ENCODE measurements around the gene IGSF10.

IGSF10 gene

DNA sequence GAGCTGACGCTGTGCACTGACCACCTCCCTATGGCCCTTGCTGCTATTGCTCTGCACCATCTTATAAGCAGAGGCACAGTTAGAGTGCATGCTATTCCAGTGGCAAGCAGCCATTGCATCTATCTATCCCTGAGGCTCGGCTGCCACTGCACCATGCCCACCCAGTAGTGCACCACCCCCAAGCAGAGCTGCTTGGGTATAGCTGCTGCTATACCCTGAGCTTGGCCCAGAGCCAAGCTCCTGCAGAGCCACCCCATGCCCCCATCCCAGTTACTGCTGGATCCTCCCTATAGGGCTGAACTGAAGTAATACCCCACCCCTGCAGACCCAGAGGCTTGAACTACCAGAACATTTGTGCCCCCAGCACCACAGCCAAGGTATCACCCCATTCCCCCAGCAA is 19.6 kb upstream of the IGSF10 start:
- TF ChIP-seq TAF1 (IDR thresholded peaks at IDR 0.05; ENCODE audit: low read depth) (no peak), YY1 (IDR thresholded peaks at IDR 0.05; ENCODE audit: low read depth) (no peak), NFIC (IDR thresholded peaks at IDR 0.05) (no peak), CREB1 (IDR thresholded peaks at IDR 0.05; ENCODE audit: low read depth) (no peak)
- TF ChIP-seq, protein P1, sequence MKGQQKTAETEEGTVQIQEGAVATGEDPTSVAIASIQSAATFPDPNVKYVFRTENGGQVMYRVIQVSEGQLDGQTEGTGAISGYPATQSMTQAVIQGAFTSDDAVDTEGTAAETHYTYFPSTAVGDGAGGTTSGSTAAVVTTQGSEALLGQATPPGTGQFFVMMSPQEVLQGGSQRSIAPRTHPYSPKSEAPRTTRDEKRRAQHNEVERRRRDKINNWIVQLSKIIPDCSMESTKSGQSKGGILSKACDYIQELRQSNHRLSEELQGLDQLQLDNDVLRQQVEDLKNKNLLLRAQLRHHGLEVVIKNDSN (IDR thresholded peaks at IDR 0.05), result no peak
- TF ChIP-seq, protein P2, sequence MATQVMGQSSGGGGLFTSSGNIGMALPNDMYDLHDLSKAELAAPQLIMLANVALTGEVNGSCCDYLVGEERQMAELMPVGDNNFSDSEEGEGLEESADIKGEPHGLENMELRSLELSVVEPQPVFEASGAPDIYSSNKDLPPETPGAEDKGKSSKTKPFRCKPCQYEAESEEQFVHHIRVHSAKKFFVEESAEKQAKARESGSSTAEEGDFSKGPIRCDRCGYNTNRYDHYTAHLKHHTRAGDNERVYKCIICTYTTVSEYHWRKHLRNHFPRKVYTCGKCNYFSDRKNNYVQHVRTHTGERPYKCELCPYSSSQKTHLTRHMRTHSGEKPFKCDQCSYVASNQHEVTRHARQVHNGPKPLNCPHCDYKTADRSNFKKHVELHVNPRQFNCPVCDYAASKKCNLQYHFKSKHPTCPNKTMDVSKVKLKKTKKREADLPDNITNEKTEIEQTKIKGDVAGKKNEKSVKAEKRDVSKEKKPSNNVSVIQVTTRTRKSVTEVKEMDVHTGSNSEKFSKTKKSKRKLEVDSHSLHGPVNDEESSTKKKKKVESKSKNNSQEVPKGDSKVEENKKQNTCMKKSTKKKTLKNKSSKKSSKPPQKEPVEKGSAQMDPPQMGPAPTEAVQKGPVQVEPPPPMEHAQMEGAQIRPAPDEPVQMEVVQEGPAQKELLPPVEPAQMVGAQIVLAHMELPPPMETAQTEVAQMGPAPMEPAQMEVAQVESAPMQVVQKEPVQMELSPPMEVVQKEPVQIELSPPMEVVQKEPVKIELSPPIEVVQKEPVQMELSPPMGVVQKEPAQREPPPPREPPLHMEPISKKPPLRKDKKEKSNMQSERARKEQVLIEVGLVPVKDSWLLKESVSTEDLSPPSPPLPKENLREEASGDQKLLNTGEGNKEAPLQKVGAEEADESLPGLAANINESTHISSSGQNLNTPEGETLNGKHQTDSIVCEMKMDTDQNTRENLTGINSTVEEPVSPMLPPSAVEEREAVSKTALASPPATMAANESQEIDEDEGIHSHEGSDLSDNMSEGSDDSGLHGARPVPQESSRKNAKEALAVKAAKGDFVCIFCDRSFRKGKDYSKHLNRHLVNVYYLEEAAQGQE (IDR thresholded peaks at IDR 0.05; ENCODE audit: low read depth), result no peak

DNA sequence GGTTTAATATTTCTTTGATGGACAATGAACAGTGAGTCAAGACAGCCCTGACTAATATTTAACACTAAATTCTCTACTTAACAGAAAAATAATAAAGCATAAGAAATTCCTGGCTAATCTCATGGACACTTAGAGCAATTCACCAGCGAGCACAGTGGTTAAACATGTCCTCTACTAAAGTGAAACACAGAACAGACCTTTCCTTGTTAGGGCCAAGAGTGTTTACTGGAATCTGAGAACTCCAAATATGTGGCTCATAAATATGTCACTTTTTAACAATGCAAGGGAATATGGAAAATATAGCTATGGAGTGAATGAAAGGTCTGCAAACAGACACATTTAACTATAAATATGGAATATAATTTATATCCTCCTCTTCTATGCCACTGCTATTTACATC is 18.6 kb upstream of the IGSF10 start:
- no peak for TF ChIP-seq RAD21 (IDR thresholded peaks at IDR 0.05; ENCODE audit: low read depth)
- no peak for TF ChIP-seq CEBPB (IDR thresholded peaks at IDR 0.05)
- no peak for TF ChIP-seq EP300 (IDR thresholded peaks at IDR 0.05; ENCODE audit: borderline replicate concordance)
- TF ChIP-seq, protein P1 (IDR thresholded peaks at IDR 0.05), result no peak
- TF ChIP-seq, protein P2 (IDR thresholded peaks at IDR 0.05; ENCODE audit: low read depth), result no peak

DNA sequence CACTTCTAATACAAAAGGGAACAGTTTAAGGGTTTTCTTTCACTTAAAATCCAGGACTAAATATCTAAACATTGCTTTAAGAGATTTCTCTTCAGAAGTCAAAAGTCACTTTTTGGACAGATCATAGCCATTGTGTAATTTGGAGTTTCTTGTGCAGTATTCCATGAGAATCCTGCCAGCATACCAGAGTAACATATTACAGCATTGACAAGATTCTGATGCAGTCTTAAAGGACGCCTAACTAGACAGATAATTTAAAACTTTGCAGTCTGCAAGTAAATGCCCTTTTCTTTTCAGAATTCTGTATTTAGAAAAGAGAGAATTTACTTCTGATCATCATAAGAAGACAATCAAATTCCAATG is 17.5 kb upstream of the IGSF10 start:
- TF ChIP-seq TAF1 (IDR thresholded peaks at IDR 0.05; ENCODE audit: low read depth) (no peak), ZBTB7A (IDR thresholded peaks at IDR 0.05; ENCODE audit: low read depth) (no peak), NFIC (IDR thresholded peaks at IDR 0.05) (no peak), TCF12 (IDR thresholded peaks at IDR 0.05; ENCODE audit: low read depth) (no peak)

DNA sequence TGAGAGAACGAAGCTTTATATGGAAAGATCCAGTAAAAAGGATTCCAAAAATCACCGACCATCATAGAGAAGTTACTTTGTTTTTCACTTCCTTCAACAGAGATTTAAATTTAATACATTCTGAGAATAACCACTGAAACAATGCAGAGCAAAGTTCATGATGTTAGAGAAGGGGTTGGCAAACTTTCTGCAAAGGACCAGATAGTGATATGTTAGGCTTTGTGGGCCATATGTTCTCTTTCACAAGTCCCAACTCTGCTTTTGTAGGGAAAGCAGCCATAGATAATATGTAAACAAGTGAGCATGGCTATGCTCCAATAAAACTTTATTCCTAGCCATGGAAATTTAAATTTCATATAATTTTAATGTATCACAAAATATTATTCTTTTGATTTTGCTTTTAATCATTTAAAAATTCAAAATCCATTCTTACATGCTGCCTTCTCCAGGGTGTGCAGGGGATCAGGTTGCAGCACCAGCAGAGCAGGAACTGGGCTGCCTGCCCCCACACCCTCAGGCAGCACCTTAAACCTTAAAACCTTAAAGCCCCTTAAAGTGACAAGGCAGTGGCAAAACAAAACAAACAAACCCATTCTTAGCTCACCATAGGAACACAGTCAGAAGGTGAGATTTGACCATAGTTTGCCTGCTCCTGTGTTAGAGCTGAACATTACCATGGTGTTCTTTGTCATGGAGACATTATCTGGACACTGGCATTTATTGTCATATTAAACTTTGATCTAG is 16.9 kb upstream of the IGSF10 start:
- TF ChIP-seq TAF1 (IDR thresholded peaks at IDR 0.05; ENCODE audit: low read depth) (no peak), TCF12 (IDR thresholded peaks at IDR 0.05; ENCODE audit: low read depth) (no peak), ZBTB7A (IDR thresholded peaks at IDR 0.05; ENCODE audit: low read depth) (no peak), TEAD4 (IDR thresholded peaks at IDR 0.05) (no peak), EGR1 (IDR thresholded peaks at IDR 0.05) (no peak), EP300 (IDR thresholded peaks at IDR 0.05; ENCODE audit: borderline replicate concordance) (no peak), FOXM1 (IDR thresholded peaks at IDR 0.05; ENCODE audit: borderline replicate concordance, low read depth) (no peak), YY1 (IDR thresholded peaks at IDR 0.05; ENCODE audit: low read depth) (no peak), CEBPB (IDR thresholded peaks at IDR 0.05) (no peak), RAD21 (IDR thresholded peaks at IDR 0.05; ENCODE audit: low read depth) (no peak), CREB1 (IDR thresholded peaks at IDR 0.05; ENCODE audit: low read depth) (no peak), NFIC (IDR thresholded peaks at IDR 0.05) (no peak)
- TF ChIP-seq, protein P2 (IDR thresholded peaks at IDR 0.05; ENCODE audit: low read depth), result no peak
- TF ChIP-seq, protein P1 (IDR thresholded peaks at IDR 0.05), result no peak
- TF ChIP-seq, protein P3, sequence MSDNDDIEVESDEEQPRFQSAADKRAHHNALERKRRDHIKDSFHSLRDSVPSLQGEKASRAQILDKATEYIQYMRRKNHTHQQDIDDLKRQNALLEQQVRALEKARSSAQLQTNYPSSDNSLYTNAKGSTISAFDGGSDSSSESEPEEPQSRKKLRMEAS (IDR thresholded peaks at IDR 0.05), result no peak
